Mammary epithelial cell (primary cell): Measurements from ENCODE around the gene NFATC3.

Source experiments
- EZH2 ChIP-seq: IDR thresholded peaks from 2 replicates; pipeline ENCODE4 v1.6.1; 2012; ENCODE audit warnings: low read length, inconsistent platforms, borderline replicate concordance
- TF ChIP-seq, protein P1 (sequence below), 2 donors: IDR thresholded peaks in 1 of 2; conservative IDR thresholded peaks in 1 of 2; 2 replicates each; pipeline ENCODE4 v1.5.1; 2011 to 2012; ENCODE audit warnings: inconsistent platforms in 2 of 2, low read length in 2 of 2, mild to moderate bottlenecking in 2 of 2, control low read depth in 1 of 2, low read depth in 1 of 2; ENCODE audit not compliant: insufficient read depth in 1 of 2; ENCODE audit errors: extremely low read depth in 1 of 2

DNA sequence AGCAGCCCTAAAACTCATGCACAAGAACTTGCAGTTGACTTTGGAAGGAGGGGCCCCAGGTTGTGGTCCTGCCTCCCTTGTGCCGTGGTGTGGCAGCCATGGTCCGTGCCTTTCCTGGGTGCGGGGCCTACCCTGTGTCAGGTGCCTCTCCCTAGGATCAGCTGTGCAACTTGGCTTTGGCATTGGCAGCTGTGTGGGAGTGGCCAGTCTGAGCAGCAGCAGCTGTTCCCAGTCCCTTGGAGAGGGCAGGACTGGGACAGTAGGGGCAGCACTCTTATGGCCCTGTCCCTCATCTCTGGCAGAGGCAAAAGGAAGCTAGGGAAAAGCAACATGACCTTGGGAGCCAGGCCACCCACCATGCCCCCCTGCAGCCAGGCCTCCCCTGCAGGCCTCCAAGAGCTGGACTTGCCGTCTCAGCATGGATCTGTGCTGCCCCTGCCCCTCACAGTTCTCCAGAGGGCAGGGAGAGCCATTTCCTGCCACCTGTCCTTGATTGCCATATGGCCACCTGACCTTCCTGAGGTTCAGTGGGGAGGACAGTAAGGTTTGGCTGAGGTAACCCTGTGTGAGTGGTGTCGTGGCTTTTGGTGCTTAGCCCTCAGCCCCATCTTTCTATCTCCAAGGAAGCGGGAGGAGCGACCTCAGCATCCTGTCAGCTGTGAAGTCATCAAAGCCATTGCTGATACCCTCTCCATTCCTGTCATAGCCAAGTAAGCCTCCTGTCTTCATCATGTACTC is 15.5 kb upstream of the NFATC3 start:
- TF ChIP-seq, protein P1, sequence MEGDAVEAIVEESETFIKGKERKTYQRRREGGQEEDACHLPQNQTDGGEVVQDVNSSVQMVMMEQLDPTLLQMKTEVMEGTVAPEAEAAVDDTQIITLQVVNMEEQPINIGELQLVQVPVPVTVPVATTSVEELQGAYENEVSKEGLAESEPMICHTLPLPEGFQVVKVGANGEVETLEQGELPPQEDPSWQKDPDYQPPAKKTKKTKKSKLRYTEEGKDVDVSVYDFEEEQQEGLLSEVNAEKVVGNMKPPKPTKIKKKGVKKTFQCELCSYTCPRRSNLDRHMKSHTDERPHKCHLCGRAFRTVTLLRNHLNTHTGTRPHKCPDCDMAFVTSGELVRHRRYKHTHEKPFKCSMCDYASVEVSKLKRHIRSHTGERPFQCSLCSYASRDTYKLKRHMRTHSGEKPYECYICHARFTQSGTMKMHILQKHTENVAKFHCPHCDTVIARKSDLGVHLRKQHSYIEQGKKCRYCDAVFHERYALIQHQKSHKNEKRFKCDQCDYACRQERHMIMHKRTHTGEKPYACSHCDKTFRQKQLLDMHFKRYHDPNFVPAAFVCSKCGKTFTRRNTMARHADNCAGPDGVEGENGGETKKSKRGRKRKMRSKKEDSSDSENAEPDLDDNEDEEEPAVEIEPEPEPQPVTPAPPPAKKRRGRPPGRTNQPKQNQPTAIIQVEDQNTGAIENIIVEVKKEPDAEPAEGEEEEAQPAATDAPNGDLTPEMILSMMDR (conservative IDR thresholded peaks at IDR 0.05 in 1 of 2, IDR thresholded peaks at IDR 0.05 in 1 of 2; ENCODE audit: extremely low read depth in 1 of 2, insufficient read depth in 1 of 2, low read depth in 1 of 2, low read length in 2 of 2) = no peak
- TF ChIP-seq EZH2 = no peak
